Transverse colon (tissue), 4 donors: ENCODE results near the gene TGFBR2. TPM values are rescaled to one million over a fixed set of nuclear protein-coding genes. Genes with fewer than 3 reads are reported as not detected.
A peak's percentile ranks its signal among the peaks of the same experiment; 100 is the strongest.
"Not testable (repeated sequence)": the region's sequence is repeated elsewhere in the genome, so short reads cannot be mapped to it uniquely, and the experiment has no call there.

Experiments used
- DNase-seq: peaks from one replicate; pipeline ENCODE4 v3.0.0-alpha.2; 2019
- H3K27ac ChIP-seq, 4 donors: fragments of 200-600 bp; sonication (generic); 2 replicates each; pipeline ENCODE4 v1.5.1; 2016 to 2018; ENCODE audit warnings: inconsistent platforms in 4 of 4
- H3K27me3 ChIP-seq: fragments of 200-600 bp; sonication (generic); 2 replicates; pipeline ENCODE4 v1.5.1; 2017; ENCODE audit warnings: inconsistent platforms
- H3K36me3 ChIP-seq, 4 donors: fragments of 200-600 bp; sonication (generic); 2 replicates each; pipeline ENCODE4 v1.5.1; 2017 to 2019; ENCODE audit warnings: inconsistent platforms in 4 of 4
- H3K4me1 ChIP-seq, 4 donors: fragments of 200-600 bp; sonication (generic); 2 replicates each; pipeline ENCODE4 v1.5.1; 2017 to 2020; ENCODE audit warnings: inconsistent platforms in 4 of 4
- H3K4me3 ChIP-seq, 4 donors: fragments of 200-600 bp; sonication (generic); 1 replicate in 1 of 4; 2 replicates in 3 of 4; pipeline versions ENCODE4 v1.5.1 to v1.6.1; 2017 to 2019; ENCODE audit warnings: inconsistent platforms in 4 of 4
- H3K9me3 ChIP-seq, 2 donors: fragments of 200-600 bp; sonication (generic); 2 replicates each; pipeline ENCODE4 v1.5.1; 2017 to 2019; ENCODE audit warnings: inconsistent platforms in 2 of 2
- CTCF ChIP-seq, 5 experiments: fragments of 200-600 bp in 3 of 5; fragments of 450-650 bp in 2 of 5; sonication (generic) in 3 of 5; IDR thresholded peaks; 1 replicate in 2 of 5; 2 replicates in 3 of 5; pipeline ENCODE4 v1.5.1; 2016 to 2017; ENCODE audit warnings: antibody characterized with exemption in 5 of 5, inconsistent platforms in 3 of 5, mild to moderate bottlenecking in 2 of 5, moderate library complexity in 1 of 5
- EP300 ChIP-seq: sonication (generic); formaldehyde crosslinking; IDR thresholded peaks from one replicate; pipeline ENCODE4 v1.6.1; 2017; ENCODE audit warnings: antibody characterized with exemption, low read depth
- POLR2A ChIP-seq: fragments of 450-650 bp; IDR thresholded peaks from one replicate; pipeline ENCODE4 v1.6.1; 2016; ENCODE audit warnings: antibody characterized with exemption, mild to moderate bottlenecking, moderate library complexity
- POLR2AphosphoS5 ChIP-seq, 3 donors: sonication (generic); formaldehyde crosslinking; IDR thresholded peaks; one replicate each; pipeline ENCODE4 v1.6.1; 2016; ENCODE audit warnings: antibody characterized with exemption in 3 of 3
- WGBS, 2 donors: methylation state at CpG; one replicate each; pipeline ENCODE4 v1.1.5; 2018; ENCODE audit warnings: low coverage in 1 of 2; 5-methylcytosine and 5-hydroxymethylcytosine counted together
- in situ Hi-C, 4 donors: fragments of 200-750 bp; cut with MboI; loops; one replicate each; pipeline versions ENCODE4 v1.15.0 to v1.15.1; 2017; ENCODE audit warnings: low sequenced_read_pairs in 3 of 4, low pct_ligation_motif_present in 1 of 4, low pct_unique_long_range_greater_than_20kb in 1 of 4
- intact Hi-C: fragments of 100-400 bp; cut with DNase I; formaldehyde crosslinking; loops from one replicate; pipeline ENCODE4 v1.15.1; 2023; ENCODE audit warnings: low total_unique reads
- total RNA-seq, 4 donors: library from RNA; depleted of rRNA; stranded (reverse); fragments of >200 nt; gene quantifications; one replicate each; pipeline ENCODE4 v1.1.0, GENCODE V29; 2016

TGFBR2 gene
- total RNA-seq, 4 donors from 2014 or later = 63.2 to 179 (median 98.5) TPM

- H3K4me1 ChIP-seq = peaks cover 0 to 49% (median 20%) of the 10 kb centered on the region in 4 donors
- DNase-seq = no peak
These were observed 60.9 kb downstream of the TGFBR2 start for GRCh38 chr3:30667280-30667651.

GRCh38 chr3:30668051-30668609 is 61.7 kb downstream of the TGFBR2 start:
- intact Hi-C loops = no loop called here
- TF ChIP-seq POLR2AphosphoS5 (IDR thresholded peaks at IDR 0.05) (no peak), EP300 (no peak)
- Histone ChIP-seq H3K27ac (no peak overlapping the region), H3K36me3 (peaks cover 0 to 19% (median 3%) of the 10 kb centered on the region in 4 donors), H3K27me3 (no peaks in the 10 kb centered on the region), H3K9me3 (no peaks in the 10 kb centered on the region), H3K4me1 (peaks cover 3 to 52% (median 24%) of the 10 kb centered on the region in 4 donors), H3K4me3 (no peak overlapping the region)
- 62 to 76% methylated on average over 4 to 5 of the region's 5 CpGs for WGBS, 2 donors
- in situ Hi-C loops = no loop called here
- DNase-seq = no peak

More at GRCh38 chr3:30667280-30667651, 60.9 kb downstream of the TGFBR2 start:
- TF ChIP-seq POLR2AphosphoS5 (IDR thresholded peaks at IDR 0.05) (no peak), CTCF (IDR thresholded peaks at IDR 0.05) (no peak), POLR2A (no peak), EP300 (no peak)
- intact Hi-C loops = no loop called here
- Histone ChIP-seq H3K27ac (peak overlapping the region in 3 of 4 donors; percentile 18 to 51 (median 19)), H3K9me3 (no peaks in the 10 kb centered on the region), H3K36me3 (peaks cover 0 to 11% (median 2%) of the 10 kb centered on the region in 4 donors), H3K27me3 (no peaks in the 10 kb centered on the region), H3K4me3 (no peak overlapping the region)
- in situ Hi-C loops = no loop called here
- 43 to 59% methylated on average over 1 of the region's 1 CpG for WGBS, 2 donors

- 93 to 98% methylated on average over 7 of the region's 7 CpGs for WGBS, 2 donors
- H3K27me3 ChIP-seq, H3K4me3 ChIP-seq, H3K9me3 ChIP-seq, in situ Hi-C loops, DNase-seq, H3K27ac ChIP-seq, intact Hi-C loops: not testable (repeated sequence)
- Histone ChIP-seq H3K4me1 (peaks cover 4 to 51% (median 22%) of the 10 kb centered on the region in 4 donors), H3K36me3 (peaks cover 0 to 19% (median 6%) of the 10 kb centered on the region in 4 donors)
These were observed 63.0 kb downstream of the TGFBR2 start for GRCh38 chr3:30669360-30669934.

GRCh38 chr3:30670292-30670691 is 63.9 kb downstream of the TGFBR2 start:
- no peaks in the 10 kb centered on the region for H3K27me3 ChIP-seq
- no peak overlapping the region for H3K4me3 ChIP-seq
- no peak overlapping the region for H3K27ac ChIP-seq
- peaks cover 4 to 44% (median 21%) of the 10 kb centered on the region in 4 donors for H3K4me1 ChIP-seq
- H3K9me3 ChIP-seq = no peaks in the 10 kb centered on the region
- peaks cover 0 to 25% (median 10%) of the 10 kb centered on the region in 4 donors for H3K36me3 ChIP-seq
- no peak for DNase-seq
- intact Hi-C loops = no loop called here
- in situ Hi-C loops = loop anchor here in 1 of 4 donors (10.0 kb wide), 1 partner anchor 45 kb away; no protein-coding TSS in a partner anchor
- TF ChIP-seq EP300 = no peak
- TF ChIP-seq CTCF (IDR thresholded peaks at IDR 0.05) = no peak
- TF ChIP-seq POLR2AphosphoS5 (IDR thresholded peaks at IDR 0.05) = no peak
- TF ChIP-seq POLR2A = no peak

GRCh38 chr3:30671527-30672286 is 65.3 kb downstream of the TGFBR2 start:
- Histone ChIP-seq H3K4me1 (peaks cover 3 to 30% (median 17%) of the 10 kb centered on the region in 4 donors), H3K27ac (no peak overlapping the region), H3K27me3 (no peaks in the 10 kb centered on the region), H3K9me3 (no peaks in the 10 kb centered on the region), H3K36me3 (peaks cover 0 to 32% (median 16%) of the 10 kb centered on the region in 4 donors), H3K4me3 (no peak overlapping the region)
- in situ Hi-C loops = loop anchor here in 1 of 4 donors (10.0 kb wide), 1 partner anchor 47 kb away; no protein-coding TSS in a partner anchor
- intact Hi-C loops = no loop called here
- WGBS, 2 donors = 80 to 94% methylated on average over 1 to 20 of the region's 20 CpGs
- TF ChIP-seq POLR2AphosphoS5 (IDR thresholded peaks at IDR 0.05) (no peak), EP300 (no peak), CTCF (IDR thresholded peaks at IDR 0.05) (no peak), POLR2A (no peak)
- DNase-seq = no peak
